Liver (tissue), 10 donors: ENCODE results near the gene ZC3H7B. TPM values are rescaled to one million over a fixed set of nuclear protein-coding genes. Genes with fewer than 3 reads are reported as not detected.

Source experiments
- DNase-seq: peaks from one replicate; pipeline ENCODE4 v3.0.0-alpha.2; 2017; ENCODE audit warnings: low spot score
- H3K27ac ChIP-seq, 2 donors: one replicate each; pipeline ENCODE4 v1.7.0; 2013; ENCODE audit warnings: inconsistent platforms in 2 of 2, low read length in 2 of 2, control low read depth in 1 of 2, low read depth in 1 of 2, mild to moderate bottlenecking in 1 of 2
- H3K27me3 ChIP-seq, 4 donors: one replicate each; pipeline versions ENCODE4 v1.6.1 to v1.7.0; 2013; ENCODE audit warnings: low read length in 3 of 4, inconsistent platforms in 1 of 4, mild to moderate bottlenecking in 1 of 4, moderate library complexity in 1 of 4; ENCODE audit not compliant: control insufficient read depth in 4 of 4, insufficient read depth in 4 of 4
- H3K36me3 ChIP-seq, 4 donors: one replicate each; pipeline versions ENCODE4 v1.6.1 to v1.7.0; 2013; ENCODE audit warnings: low read length in 3 of 4, mild to moderate bottlenecking in 3 of 4, low read depth in 1 of 4, moderate library complexity in 1 of 4; ENCODE audit not compliant: control insufficient read depth in 4 of 4, insufficient read depth in 3 of 4
- H3K4me1 ChIP-seq, 4 donors: one replicate each; pipeline versions ENCODE4 v1.6.1 to v1.7.0; 2013; ENCODE audit warnings: low read length in 3 of 4, mild to moderate bottlenecking in 3 of 4, moderate library complexity in 1 of 4; ENCODE audit not compliant: control insufficient read depth in 4 of 4, insufficient read depth in 4 of 4
- H3K4me3 ChIP-seq, 3 donors: one replicate each; pipeline versions ENCODE4 v1.6.1 to v1.7.0; 2013; ENCODE audit warnings: low read length in 3 of 3, control low read depth in 1 of 3, low read depth in 1 of 3, mild to moderate bottlenecking in 1 of 3
- H3K9ac ChIP-seq, 2 donors: one replicate each; pipeline ENCODE4 v1.7.0; 2013; ENCODE audit warnings: low read length in 2 of 2, mild to moderate bottlenecking in 2 of 2, moderate library complexity in 2 of 2, control low read depth in 1 of 2, low read depth in 1 of 2
- H3K9me3 ChIP-seq, 4 donors: one replicate each; pipeline versions ENCODE4 v1.6.1 to v1.7.0; 2013; ENCODE audit warnings: low read length in 3 of 4; ENCODE audit not compliant: control insufficient read depth in 4 of 4
- ATF3 ChIP-seq: IDR thresholded peaks from 2 replicates; pipeline ENCODE4 v1.6.1; 2016; ENCODE audit warnings: antibody characterized with exemption
- CTCF ChIP-seq: fragments of 150-350 bp; IDR thresholded peaks from 2 replicates; pipeline ENCODE4 v1.5.1; 2017; ENCODE audit warnings: improper control_type of control experiment, low read depth, low read length; ENCODE audit not compliant: missing input control
- EGR1 ChIP-seq, 2 donors: IDR thresholded peaks; 2 replicates each; pipeline ENCODE4 v1.6.1; 2016 to 2018; ENCODE audit warnings: antibody characterized with exemption in 2 of 2, low read depth in 2 of 2
- FOXA2 ChIP-seq: IDR thresholded peaks from 2 replicates; pipeline ENCODE4 v1.6.1; 2016; ENCODE audit warnings: antibody characterized with exemption
- HNF4A ChIP-seq, 2 donors: conservative IDR thresholded peaks; 2 replicates each; pipeline ENCODE4 v1.6.1; 2016; ENCODE audit warnings: antibody characterized with exemption in 2 of 2, mild to moderate bottlenecking in 2 of 2
- HNF4G ChIP-seq: IDR thresholded peaks from 2 replicates; pipeline ENCODE4 v1.6.1; 2016; ENCODE audit warnings: antibody characterized with exemption
- MAX ChIP-seq: IDR thresholded peaks from 2 replicates; pipeline ENCODE4 v1.6.1; 2016; ENCODE audit warnings: antibody characterized with exemption
- NR2F2 ChIP-seq: IDR thresholded peaks from 2 replicates; pipeline ENCODE4 v1.6.1; 2016; ENCODE audit warnings: antibody characterized with exemption
- RAD21 ChIP-seq, 2 donors: IDR thresholded peaks; 2 replicates each; pipeline ENCODE4 v1.6.1; 2016; ENCODE audit warnings: antibody characterized with exemption in 2 of 2, mild to moderate bottlenecking in 2 of 2
- REST ChIP-seq: IDR thresholded peaks from 2 replicates; pipeline ENCODE4 v1.6.1; 2016; ENCODE audit warnings: antibody characterized with exemption, mild to moderate bottlenecking
- RXRA ChIP-seq, 2 donors: IDR thresholded peaks; 2 replicates each; pipeline ENCODE4 v1.6.1; 2017 to 2018; ENCODE audit warnings: antibody characterized with exemption in 2 of 2, mild to moderate bottlenecking in 1 of 2
- TAF1 ChIP-seq: conservative IDR thresholded peaks from 2 replicates; pipeline ENCODE4 v1.6.1; 2016; ENCODE audit warnings: antibody characterized with exemption, mild to moderate bottlenecking
- ZBTB33 ChIP-seq: IDR thresholded peaks from 2 replicates; pipeline ENCODE4 v1.6.1; 2016; ENCODE audit warnings: antibody characterized with exemption
- WGBS: extraction: QIAGEN DNeasy Blood & Tissue Kit; methylation state at CpG from one replicate; pipeline ENCODE4 v1.1.7; 2013; 5-methylcytosine and 5-hydroxymethylcytosine counted together
- polyA plus RNA-seq, 2 donors: library from polyadenylated mRNA; stranded (reverse) in 1 of 2; unstranded in 1 of 2; fragments of 200-250 nt in 1 of 2; fragments of >200 nt in 1 of 2; fragmentation: Nextera tagmentation in 1 of 2; extraction: Ambion mirVana in 1 of 2; gene quantifications; one replicate each; pipeline versions ENCODE4 v1.2.1 to v1.2.3, GENCODE V29; 2013 to 2015
- small RNA-seq: library from RNA; depleted of rRNA; stranded (forward); fragments of <200 nt; gene quantifications from one replicate; pipeline ENCODE3, GENCODE V24; 2014
- total RNA-seq, 2 donors: library from RNA; depleted of rRNA; stranded (reverse); fragments of >200 nt; gene quantifications; one replicate each; pipeline ENCODE4 v1.2.3, GENCODE V29; 2014
- donor health status: healthy.
- donor health status: healthy.
- donor health status: healthy.
- donor health status: healthy.
- donor health status: healthy.

ZC3H7B gene
- total and polyA plus RNA-seq, 4 donors, result 6.6 to 50.2 (median 26.1) TPM

GRCh38 chr22:41408665-41409064 lies 107.3 kb downstream of the ZC3H7B start:
- H3K4me1 ChIP-seq, result peaks cover 9 to 25% (median 16%) of the 10 kb centered on the region in 4 donors
- H3K27ac ChIP-seq, result no peak overlapping the region
- no peaks in the 10 kb centered on the region for H3K36me3 ChIP-seq
- no peaks in the 10 kb centered on the region for H3K27me3 ChIP-seq
- no peak overlapping the region for H3K4me3 ChIP-seq
- WGBS, result 84% methylated on average over 8 of the region's 8 CpGs
- no peak for DNase-seq
- H3K9me3 ChIP-seq, result no peaks in the 10 kb centered on the region
- no peak overlapping the region for H3K9ac ChIP-seq
- TF ChIP-seq REST, result no peak
- TF ChIP-seq ZBTB33, result no peak
- TF ChIP-seq CTCF, result no peak
- TF ChIP-seq ATF3, result no peak
- TF ChIP-seq RXRA (IDR thresholded peaks at IDR 0.05), result no peak
- TF ChIP-seq HNF4G, result no peak
- TF ChIP-seq FOXA2, result no peak
- TF ChIP-seq RAD21 (IDR thresholded peaks at IDR 0.05), result no peak
- TF ChIP-seq MAX, result no peak
- no peak for TF ChIP-seq TAF1
- no peak for TF ChIP-seq NR2F2
- no peak for TF ChIP-seq EGR1 (IDR thresholded peaks at IDR 0.05; ENCODE audit: low read depth in 2 of 2)
- TF ChIP-seq HNF4A (conservative IDR thresholded peaks at IDR 0.05), result no peak

Small RNA genes lying within 50 kb of the gene (small RNA-seq; reads per million reads assigned to genes)
- gene MIR6889 (not detected), gene RNU6-495P (not detected)

Other genes starting within 250 kb of the ZC3H7B start
- gene EP300, start 208.9 kb upstream of the ZC3H7B start, total RNA-seq, result 10 to 100 TPM; 52.6 to 95.5 TPM
- 10 to 100 TPM in 1 of 2 donors, 1 to 10 TPM in 1; 6.9 to 11.1 TPM for gene EP300, start 208.9 kb upstream of the ZC3H7B start, polyA plus RNA-seq
- 10 to 100 TPM; 11.9 to 17.4 TPM for gene L3MBTL2, start 96.2 kb upstream of the ZC3H7B start, total RNA-seq
- gene L3MBTL2, start 96.2 kb upstream of the ZC3H7B start, polyA plus RNA-seq, result 10 to 100 TPM in 1 of 2 donors, 1 to 10 TPM in 1; 8.7 to 12.7 TPM
- gene CHADL, start 60.6 kb upstream of the ZC3H7B start, total RNA-seq, result 1 to 10 TPM in 1 of 2 donors, under 1 TPM in 1; 0.51 to 1.0 TPM
- gene CHADL, start 60.6 kb upstream of the ZC3H7B start, polyA plus RNA-seq, result under 1 TPM; 0.55 to 0.68 TPM
- 10 to 100 TPM; 29.4 to 40.3 TPM for gene RANGAP1, start 15.3 kb upstream of the ZC3H7B start, total RNA-seq
- 10 to 100 TPM; 12.0 to 37.2 TPM for gene RANGAP1, start 15.3 kb upstream of the ZC3H7B start, polyA plus RNA-seq
- gene TEF, start 80.4 kb downstream of the ZC3H7B start, total RNA-seq, result 10 to 100 TPM in 1 of 2 donors, 1 to 10 TPM in 1; 8.8 to 16.2 TPM
- gene TEF, start 80.4 kb downstream of the ZC3H7B start, polyA plus RNA-seq, result 10 to 100 TPM in 1 of 2 donors, 1 to 10 TPM in 1; 5.7 to 11.6 TPM
- 10 to 100 TPM; 11.6 to 17.1 TPM for gene TOB2, start 145.3 kb downstream of the ZC3H7B start, total RNA-seq
- 10 to 100 TPM in 1 of 2 donors, 1 to 10 TPM in 1; 9.8 to 12.9 TPM for gene TOB2, start 145.3 kb downstream of the ZC3H7B start, polyA plus RNA-seq
- gene PHF5A, start 167.2 kb downstream of the ZC3H7B start, total RNA-seq, result 10 to 100 TPM; 27.3 to 31.7 TPM
- gene PHF5A, start 167.2 kb downstream of the ZC3H7B start, polyA plus RNA-seq, result 10 to 100 TPM; 15.8 to 19.1 TPM
- 10 to 100 TPM; 62.8 to 75.1 TPM for gene ACO2, start 167.6 kb downstream of the ZC3H7B start, total RNA-seq
- gene ACO2, start 167.6 kb downstream of the ZC3H7B start, polyA plus RNA-seq, result 10 to 100 TPM; 45.3 to 76.1 TPM
- 10 to 100 TPM; 11.7 to 21.9 TPM for gene POLR3H, start 242.9 kb downstream of the ZC3H7B start, total RNA-seq
- gene POLR3H, start 242.9 kb downstream of the ZC3H7B start, polyA plus RNA-seq, result 10 to 100 TPM; 32.2 to 37.7 TPM